Ascending aorta (tissue), 2 donors: ENCODE measurements around the gene SIGLEC8. TPM values are rescaled to one million over a fixed set of nuclear protein-coding genes. Genes with fewer than 3 reads are reported as not detected.

ENCODE experiments used
- DNase-seq, 2 donors: peaks; one replicate each; pipeline ENCODE4 v3.0.0-alpha.2; 2019; ENCODE audit warnings: low spot score in 2 of 2
- H3K27ac ChIP-seq, 2 donors: fragments of 200-600 bp; sonication (generic); one replicate each; pipeline ENCODE4 v1.5.1; 2016 to 2017; ENCODE audit warnings: mild to moderate bottlenecking in 1 of 2
- H3K27me3 ChIP-seq: fragments of 200-600 bp; sonication (generic); one replicate; pipeline ENCODE4 v1.5.1; 2017
- H3K36me3 ChIP-seq, 2 donors: fragments of 200-600 bp; sonication (generic); one replicate each; pipeline ENCODE4 v1.5.1; 2016
- H3K4me1 ChIP-seq, 2 donors: fragments of 200-600 bp; sonication (generic); one replicate each; pipeline ENCODE4 v1.5.1; 2016 to 2017; ENCODE audit warnings: mild to moderate bottlenecking in 1 of 2
- H3K4me3 ChIP-seq, 2 donors: fragments of 200-600 bp; sonication (generic); one replicate each; pipeline ENCODE4 v1.5.1; 2016 to 2017; ENCODE audit warnings: mild to moderate bottlenecking in 1 of 2
- H3K9me3 ChIP-seq, 2 donors: fragments of 200-600 bp; sonication (generic); one replicate each; pipeline ENCODE4 v1.5.1; 2016
- intact Hi-C: fragments of 100-400 bp; cut with DNase I; formaldehyde crosslinking; loops from one replicate; pipeline ENCODE4 v1.15.1; 2023
- total RNA-seq: library from RNA; depleted of rRNA; stranded (reverse); fragments of >200 nt; gene quantifications from one replicate; pipeline ENCODE4 v1.1.0, GENCODE V29; 2016
- TF ChIP-seq, protein P1 (sequence below), 3 experiments: fragments of 200-600 bp in 2 of 3; fragments of 450-650 bp in 1 of 3; sonication (generic) in 2 of 3; IDR thresholded peaks; one replicate each; pipeline ENCODE4 v1.5.1; 2016 to 2019; ENCODE audit warnings: antibody characterized with exemption in 3 of 3, mild to moderate bottlenecking in 1 of 3, moderate library complexity in 1 of 3

The SIGLEC8 gene
- total RNA-seq, 1 donor from 2014 or later: not detected

DNA sequence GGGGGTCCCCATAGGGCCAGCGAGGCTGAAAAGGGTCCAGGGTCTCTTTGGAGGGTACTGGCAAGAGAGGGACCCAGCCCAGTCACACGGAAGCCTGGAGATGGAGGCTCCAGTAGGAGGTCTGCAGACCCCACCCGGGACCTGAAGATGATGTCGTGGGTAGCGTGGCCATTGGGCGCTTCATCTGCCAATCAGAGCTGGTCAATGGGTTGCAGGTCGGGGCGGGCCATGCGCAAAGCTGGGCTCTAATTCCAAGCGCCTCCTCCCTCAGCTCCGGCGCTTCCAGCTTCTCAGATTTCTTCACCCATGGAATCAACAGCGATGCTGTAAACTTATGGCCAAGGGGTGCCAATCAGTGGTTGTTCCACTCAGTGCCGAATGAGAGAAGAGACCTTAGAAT, 32.4 kb upstream of the SIGLEC8 start:
- Histone ChIP-seq H3K27ac (no peak overlapping the region), H3K4me3 (no peak overlapping the region), H3K4me1 (no peaks in the 10 kb centered on the region), H3K27me3 (no peaks in the 10 kb centered on the region), H3K9me3 (no peaks in the 10 kb centered on the region), H3K36me3 (no peaks in the 10 kb centered on the region)
- TF ChIP-seq, protein P1, sequence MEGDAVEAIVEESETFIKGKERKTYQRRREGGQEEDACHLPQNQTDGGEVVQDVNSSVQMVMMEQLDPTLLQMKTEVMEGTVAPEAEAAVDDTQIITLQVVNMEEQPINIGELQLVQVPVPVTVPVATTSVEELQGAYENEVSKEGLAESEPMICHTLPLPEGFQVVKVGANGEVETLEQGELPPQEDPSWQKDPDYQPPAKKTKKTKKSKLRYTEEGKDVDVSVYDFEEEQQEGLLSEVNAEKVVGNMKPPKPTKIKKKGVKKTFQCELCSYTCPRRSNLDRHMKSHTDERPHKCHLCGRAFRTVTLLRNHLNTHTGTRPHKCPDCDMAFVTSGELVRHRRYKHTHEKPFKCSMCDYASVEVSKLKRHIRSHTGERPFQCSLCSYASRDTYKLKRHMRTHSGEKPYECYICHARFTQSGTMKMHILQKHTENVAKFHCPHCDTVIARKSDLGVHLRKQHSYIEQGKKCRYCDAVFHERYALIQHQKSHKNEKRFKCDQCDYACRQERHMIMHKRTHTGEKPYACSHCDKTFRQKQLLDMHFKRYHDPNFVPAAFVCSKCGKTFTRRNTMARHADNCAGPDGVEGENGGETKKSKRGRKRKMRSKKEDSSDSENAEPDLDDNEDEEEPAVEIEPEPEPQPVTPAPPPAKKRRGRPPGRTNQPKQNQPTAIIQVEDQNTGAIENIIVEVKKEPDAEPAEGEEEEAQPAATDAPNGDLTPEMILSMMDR (IDR thresholded peaks at IDR 0.05): no peak
- no peak for DNase-seq
- intact Hi-C loops: no loop called here

DNA sequence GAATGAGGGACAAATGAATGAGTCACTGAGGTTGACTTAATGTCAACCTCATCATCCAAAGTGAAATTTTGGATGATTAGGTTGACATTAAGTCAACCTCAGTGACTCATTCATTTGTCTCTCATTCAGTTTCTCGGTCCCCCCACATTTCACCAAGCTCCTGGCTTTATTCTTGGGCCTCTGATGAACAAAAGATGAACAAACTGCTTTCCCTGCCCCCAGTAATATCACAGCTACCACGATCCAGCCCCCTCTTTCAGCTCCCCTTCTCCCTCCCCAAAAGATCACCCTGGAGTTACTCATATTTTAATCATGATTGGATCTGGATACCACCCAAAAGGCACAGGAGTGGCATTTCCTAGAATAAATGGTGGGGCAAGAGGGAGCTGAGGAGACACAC, 30.9 kb upstream of the SIGLEC8 start:
- no peaks in the 10 kb centered on the region for H3K9me3 ChIP-seq
- DNase-seq: no peak
- no peak overlapping the region for H3K4me3 ChIP-seq
- no peaks in the 10 kb centered on the region for H3K27me3 ChIP-seq
- H3K4me1 ChIP-seq: no peaks in the 10 kb centered on the region
- intact Hi-C loops: no loop called here
- TF ChIP-seq, protein P1 (IDR thresholded peaks at IDR 0.05): no peak
- no peak overlapping the region for H3K27ac ChIP-seq
- H3K36me3 ChIP-seq: no peaks in the 10 kb centered on the region

DNA sequence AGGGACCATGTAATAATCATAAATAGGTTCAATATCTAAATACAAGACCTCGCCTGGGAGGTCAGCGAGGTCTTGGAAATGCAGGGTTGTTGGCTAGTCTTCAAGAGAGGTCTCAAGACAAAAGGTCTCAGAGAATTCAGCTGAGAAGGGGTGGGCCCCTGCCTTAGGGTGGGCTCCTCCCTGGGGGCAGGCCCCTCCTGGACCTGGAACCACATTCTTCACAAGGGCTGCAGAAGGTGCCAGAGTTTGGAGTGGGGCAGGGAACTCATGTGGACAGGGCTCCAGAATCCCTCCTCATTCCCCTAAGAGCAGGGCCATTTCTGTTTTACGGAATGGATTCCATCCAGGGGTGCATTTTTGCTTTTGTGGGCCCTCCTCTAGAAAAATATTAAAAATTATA, 30.2 kb upstream of the SIGLEC8 start:
- no peaks in the 10 kb centered on the region for H3K27me3 ChIP-seq
- no peaks in the 10 kb centered on the region for H3K4me1 ChIP-seq
- TF ChIP-seq, protein P1 (IDR thresholded peaks at IDR 0.05): no peak
- no peak for DNase-seq
- no peak overlapping the region for H3K27ac ChIP-seq
- intact Hi-C loops: no loop called here
- no peaks in the 10 kb centered on the region for H3K36me3 ChIP-seq
- H3K9me3 ChIP-seq: no peaks in the 10 kb centered on the region
- H3K4me3 ChIP-seq: no peak overlapping the region

DNA sequence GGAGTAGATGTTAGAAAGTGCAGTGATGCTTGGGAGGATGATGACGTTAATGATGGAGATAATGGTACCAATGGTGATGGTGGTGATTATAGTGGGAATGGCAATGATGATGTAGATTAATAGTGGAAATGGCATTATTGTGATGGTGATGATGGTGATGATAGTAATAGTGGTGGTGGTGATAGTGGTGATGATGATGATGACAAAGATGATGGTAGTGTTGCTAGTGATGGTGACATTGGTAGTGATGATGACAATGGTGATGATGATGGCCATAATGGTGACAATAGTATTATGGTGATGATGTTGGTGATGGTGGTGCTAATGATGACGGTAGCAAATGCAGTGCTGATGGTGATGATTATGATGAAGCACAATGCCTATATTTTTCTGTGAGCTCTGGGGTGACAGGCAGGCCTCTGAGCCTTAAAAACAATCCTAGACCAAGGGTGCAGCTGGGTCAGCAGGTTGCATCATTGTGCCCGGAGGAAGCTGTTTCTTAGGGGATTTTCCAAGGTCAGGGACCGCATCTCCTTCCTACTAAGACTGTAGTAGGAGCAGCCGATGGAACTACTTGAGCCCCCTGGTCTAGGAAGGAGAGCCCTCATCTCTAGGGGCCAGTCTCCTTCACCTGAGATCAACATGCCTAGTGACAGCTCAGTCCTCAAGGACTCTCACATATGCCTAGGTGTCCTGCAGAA, 27.9 kb upstream of the SIGLEC8 start:
- DNase-seq: no peak
- H3K36me3 ChIP-seq: no peaks in the 10 kb centered on the region
- intact Hi-C loops: no loop called here

DNA sequence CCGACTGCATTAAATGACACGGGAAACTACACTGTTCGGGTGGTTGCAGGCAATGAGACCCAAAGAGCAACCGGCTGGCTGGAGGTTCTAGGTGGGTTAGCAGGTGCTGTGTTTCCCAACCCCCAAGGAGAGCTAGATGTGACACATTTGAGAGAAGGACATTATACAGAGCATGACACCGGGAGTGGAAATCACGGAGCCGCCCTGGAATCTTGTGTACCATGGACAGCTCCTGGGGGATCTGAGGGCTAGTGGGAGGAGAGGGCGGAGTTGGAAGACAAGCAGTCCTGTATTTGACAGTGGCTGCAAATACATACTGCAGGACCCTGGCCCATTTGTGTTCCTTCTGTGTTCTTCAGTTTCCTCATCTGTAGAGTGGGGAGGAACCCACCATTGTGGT, 22.3 kb upstream of the SIGLEC8 start:
- TF ChIP-seq, protein P1 (IDR thresholded peaks at IDR 0.05): no peak
- no peaks in the 10 kb centered on the region for H3K4me1 ChIP-seq
- H3K9me3 ChIP-seq: no peaks in the 10 kb centered on the region
- H3K4me3 ChIP-seq: no peak overlapping the region
- no peaks in the 10 kb centered on the region for H3K27me3 ChIP-seq
- DNase-seq: no peak
- intact Hi-C loops: no loop called here
- no peaks in the 10 kb centered on the region for H3K36me3 ChIP-seq
- H3K27ac ChIP-seq: no peak overlapping the region

More for the DNA sequence above, 27.9 kb upstream of the SIGLEC8 start:
- Histone ChIP-seq H3K4me3 (no peak overlapping the region), H3K27me3 (no peaks in the 10 kb centered on the region), H3K4me1 (no peaks in the 10 kb centered on the region), H3K9me3 (no peaks in the 10 kb centered on the region), H3K27ac (no peak overlapping the region)
- TF ChIP-seq, protein P1 (IDR thresholded peaks at IDR 0.05): no peak
